C4-2B (cell line): ENCODE results near the gene GABRQ.

Experiments used
- ZFX ChIP-seq: fragments of 450-650 bp; IDR thresholded peaks from 2 replicates; pipeline ENCODE4 v1.6.1; 2017
- TF ChIP-seq, protein P1 (sequence below): fragments of 450-650 bp; conservative IDR thresholded peaks from 2 replicates; pipeline ENCODE4 v1.5.1; 2017; ENCODE audit warnings: mild to moderate bottlenecking

DNA sequence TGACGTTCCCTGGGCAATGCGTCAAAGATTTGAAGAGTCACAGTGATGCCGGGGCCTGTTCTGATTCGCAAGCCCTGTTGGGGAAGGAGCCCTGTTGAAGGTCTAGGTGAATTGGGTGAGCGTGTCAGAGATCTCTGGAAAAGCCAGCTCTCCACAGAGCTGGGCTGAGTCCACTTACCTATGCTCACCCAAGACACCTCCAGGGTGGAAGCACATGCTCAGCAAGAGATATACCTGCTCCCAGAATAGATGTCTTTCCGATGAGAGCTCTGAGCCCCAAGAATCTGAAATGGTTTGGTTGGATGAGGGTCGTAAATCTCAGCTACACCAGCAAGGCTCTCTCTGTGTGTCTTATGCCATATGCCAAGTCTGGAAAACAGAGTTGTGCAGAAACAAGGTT lies 1.7 kb downstream of the GABRQ start:
- TF ChIP-seq, protein P1, sequence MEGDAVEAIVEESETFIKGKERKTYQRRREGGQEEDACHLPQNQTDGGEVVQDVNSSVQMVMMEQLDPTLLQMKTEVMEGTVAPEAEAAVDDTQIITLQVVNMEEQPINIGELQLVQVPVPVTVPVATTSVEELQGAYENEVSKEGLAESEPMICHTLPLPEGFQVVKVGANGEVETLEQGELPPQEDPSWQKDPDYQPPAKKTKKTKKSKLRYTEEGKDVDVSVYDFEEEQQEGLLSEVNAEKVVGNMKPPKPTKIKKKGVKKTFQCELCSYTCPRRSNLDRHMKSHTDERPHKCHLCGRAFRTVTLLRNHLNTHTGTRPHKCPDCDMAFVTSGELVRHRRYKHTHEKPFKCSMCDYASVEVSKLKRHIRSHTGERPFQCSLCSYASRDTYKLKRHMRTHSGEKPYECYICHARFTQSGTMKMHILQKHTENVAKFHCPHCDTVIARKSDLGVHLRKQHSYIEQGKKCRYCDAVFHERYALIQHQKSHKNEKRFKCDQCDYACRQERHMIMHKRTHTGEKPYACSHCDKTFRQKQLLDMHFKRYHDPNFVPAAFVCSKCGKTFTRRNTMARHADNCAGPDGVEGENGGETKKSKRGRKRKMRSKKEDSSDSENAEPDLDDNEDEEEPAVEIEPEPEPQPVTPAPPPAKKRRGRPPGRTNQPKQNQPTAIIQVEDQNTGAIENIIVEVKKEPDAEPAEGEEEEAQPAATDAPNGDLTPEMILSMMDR: no peak
- TF ChIP-seq ZFX: no peak
